GM18909 (cell line): Measurements from ENCODE around the gene MAN1B1.
"Not testable (repeated sequence)": the region's sequence is repeated elsewhere in the genome, so short reads cannot be mapped to it uniquely, and the experiment has no call there.

Experiments
- ATAC-seq: cut with Tn5 transposase; IDR thresholded peaks from one replicate; pipeline ENCODE4 v1.9.1; 2021; ENCODE audit warnings: mild to moderate bottlenecking; ENCODE audit not compliant: unreplicated experiment, poor library complexity

MAN1B1 gene

GRCh38 chr9:137108608-137109249 lies 21.9 kb downstream of the MAN1B1 start:
- ATAC-seq, result no peak

- ATAC-seq, result no peak
Measured at GRCh38 chr9:137109250-137110146, 22.7 kb downstream of the MAN1B1 start.

GRCh38 chr9:137110147-137110910 lies 23.5 kb downstream of the MAN1B1 start:
- no peak for ATAC-seq

GRCh38 chr9:137110911-137111787 lies 24.4 kb downstream of the MAN1B1 start:
- no peak for ATAC-seq

DNA sequence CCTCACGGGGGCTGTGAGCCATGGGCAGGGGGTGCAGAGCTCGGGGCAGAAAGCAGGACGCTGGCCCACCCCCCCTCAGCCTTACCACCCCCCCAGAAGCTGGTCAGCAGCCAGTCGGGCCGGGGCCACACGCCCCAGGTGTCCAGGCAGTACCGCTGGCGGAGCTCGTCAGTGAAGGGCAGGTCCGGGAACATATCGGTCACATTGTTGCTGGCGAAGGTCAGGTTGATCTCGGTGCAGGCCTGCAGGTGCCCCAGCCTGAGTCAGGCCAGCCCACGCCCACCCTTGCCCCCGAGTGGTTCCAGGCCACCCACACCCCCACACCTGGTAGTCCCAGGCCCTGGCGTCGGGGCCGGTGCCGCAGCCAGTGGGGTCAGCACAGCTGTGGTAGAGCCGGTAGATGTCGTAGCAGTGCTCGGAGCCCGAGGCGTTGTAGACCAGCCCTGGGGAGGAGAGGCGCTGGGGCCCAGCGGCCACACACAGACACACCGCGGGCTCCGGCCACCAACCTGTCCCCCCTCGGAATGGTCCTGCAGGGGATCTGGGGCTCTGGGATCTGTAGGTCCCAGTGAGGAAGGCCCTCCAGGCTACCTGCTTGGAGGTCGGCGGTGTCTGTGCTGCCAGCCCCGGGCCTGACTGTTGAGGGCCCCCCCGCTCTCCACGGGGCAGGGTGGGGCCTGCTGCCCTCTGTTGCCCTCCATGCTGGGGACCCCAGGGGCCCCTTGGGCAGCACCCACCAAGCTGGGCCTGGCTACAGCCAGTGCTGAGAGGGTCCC lies 25.2 kb downstream of the MAN1B1 start:
- no peak for ATAC-seq

GRCh38 chr9:137112564-137113384 lies 26.0 kb downstream of the MAN1B1 start:
- ATAC-seq, result no peak

DNA sequence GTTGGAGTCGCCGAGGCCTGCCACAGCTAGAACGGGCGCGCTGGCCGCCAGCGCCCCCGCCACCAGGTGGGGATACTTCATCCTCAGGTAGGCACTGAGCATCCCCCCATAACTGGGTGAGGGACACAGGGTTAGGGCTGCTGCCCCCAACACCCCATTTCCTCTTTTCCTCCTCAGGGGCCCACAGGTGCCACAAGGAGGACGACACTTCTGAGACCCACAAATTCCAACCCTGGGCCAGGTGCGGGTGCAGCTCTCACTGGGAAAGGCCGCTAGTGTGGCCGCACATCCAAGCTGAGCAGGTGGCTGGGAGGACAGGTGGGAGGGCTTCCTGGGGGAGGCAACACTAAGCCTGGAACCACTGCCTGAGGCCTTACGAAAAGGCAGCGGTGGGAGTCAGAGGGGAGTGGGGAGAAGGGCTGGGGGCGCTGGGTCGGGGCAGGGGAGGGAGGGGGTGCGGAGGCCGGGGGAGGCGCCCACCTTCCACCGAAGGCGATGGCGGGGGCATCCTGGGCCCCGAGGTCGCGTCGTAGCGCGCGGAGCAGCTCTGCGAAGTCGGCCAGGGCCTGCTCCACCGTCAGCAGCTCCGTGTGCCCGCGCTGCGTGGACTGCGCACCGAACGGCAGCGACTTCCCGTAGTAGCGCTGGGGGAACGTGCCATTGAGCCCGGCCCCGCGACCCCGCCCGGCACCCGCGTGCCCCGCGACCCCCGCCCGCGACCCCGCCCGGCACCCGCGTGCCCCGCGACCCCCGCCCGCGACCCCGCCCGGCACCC lies 26.8 kb downstream of the MAN1B1 start:
- ATAC-seq, result no peak

DNA sequence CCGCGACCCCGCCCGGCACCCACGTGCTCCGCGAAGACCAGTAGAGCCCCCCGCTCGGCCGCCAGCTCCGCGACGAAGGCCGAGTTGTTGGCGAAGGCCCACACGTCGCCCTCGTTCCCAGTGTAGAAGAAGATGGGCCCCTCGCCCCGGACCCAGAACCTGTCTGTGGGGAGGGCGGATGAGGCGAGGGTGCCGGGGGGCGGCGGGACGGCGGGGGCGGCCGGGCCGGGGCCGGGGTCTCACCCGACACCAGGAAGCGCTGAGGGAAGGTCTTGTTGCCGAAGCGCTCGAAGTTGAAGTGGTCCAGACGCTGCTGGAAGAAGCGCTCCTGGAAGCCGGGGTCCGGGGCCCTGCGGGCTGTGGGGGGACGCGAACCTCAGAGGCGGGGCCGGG lies 27.4 kb downstream of the MAN1B1 start:
- no peak for ATAC-seq

DNA sequence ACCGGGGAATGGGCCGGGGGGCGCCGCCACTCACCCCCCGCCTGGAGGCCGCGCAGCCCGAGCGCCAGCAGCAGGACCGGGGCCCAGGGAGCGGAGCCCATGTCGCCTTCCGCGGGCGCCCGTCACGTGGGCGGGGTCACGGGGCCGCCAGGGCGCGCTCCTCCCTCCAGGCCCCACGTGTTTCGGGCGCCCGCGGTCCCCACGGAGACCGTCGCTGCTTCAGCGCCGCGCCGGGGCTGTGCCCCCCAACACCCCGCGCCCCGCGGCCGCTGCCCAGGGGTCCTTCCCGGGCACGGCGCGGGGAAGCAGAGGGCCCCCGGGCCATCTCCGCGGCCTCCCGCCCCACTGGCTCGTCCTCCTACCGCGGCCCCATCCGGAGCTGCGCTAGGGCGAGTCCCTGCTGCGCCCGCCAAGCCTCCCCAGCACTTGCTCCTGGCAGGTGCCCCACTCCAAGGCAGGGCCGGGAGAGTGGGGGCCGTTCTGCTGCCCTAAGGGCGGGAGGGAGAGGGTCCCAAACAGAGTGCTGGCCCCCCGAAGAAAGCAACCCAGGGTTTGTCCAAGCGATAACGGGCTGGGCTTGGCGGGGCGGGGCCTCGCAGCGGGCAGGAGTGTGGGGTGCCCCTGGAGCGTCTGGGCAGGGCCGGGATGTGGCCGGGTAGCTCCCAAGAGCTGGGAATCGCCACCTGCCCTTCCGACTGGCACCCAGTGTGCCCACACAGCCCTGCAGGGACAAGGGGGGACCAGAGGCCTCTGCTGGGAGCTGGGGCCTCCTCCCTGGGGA lies 28.0 kb downstream of the MAN1B1 start, which contains the start of gene DPP7:
Gene DPP7 (minus strand): TSS at position 121 of the 781 bp plus-strand sequence. CDS start 20 bp downstream, at position 101.
- ATAC-seq, result peak; percentile 69

DNA sequence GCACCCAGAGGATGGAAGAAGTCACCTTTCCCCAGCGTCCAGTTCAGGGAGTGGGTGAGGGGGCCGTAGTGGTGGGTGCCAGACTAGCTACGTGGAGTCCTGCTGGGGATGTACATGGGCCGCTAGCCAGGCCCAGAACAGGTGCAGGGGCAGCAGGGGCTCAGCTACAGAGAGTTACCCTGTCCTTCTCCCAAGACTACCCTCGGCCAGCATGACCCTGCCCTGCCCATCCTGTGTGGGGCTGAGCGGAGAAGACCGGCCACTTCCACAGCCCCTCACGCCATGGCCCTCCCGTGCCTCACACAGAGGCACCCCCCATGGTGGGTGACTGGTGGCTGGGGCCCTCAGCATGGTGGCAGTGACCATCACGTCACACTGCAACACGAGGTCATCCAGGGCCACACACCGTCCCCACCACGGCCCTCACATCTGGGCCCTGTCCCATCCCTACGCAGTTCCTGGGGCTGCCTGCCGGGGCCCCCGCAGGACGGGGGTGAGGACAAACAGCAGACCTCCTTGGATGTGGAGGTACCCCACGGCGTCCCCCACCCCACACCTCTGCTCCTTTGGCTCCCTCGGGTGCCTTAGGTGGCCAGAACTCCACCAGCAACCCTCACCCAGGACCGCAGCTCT lies 28.7 kb downstream of the MAN1B1 start:
- ATAC-seq, result no peak

DNA sequence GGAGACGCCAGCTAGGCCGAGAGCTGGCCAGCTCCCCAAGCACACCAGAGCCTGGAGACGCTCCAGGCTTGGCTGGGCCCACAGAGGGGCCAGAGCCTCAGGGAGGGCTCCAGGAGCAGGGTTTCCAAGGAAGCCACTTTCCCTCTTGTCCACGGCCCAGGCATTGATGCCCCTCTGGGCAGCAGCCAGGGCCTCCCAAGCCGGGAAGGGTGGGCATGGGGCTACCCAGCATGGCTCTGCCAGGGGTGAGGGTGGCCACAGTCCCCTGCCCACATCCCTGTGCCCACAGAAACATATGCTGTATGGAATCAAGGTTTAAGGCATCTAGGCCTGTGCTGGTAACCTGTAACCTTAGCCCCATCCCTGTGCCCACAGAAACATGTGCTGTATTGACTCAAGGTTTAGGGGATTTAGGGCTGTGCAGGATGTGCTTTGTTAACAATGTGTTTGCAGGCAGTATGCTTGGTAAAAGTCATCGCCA lies 29.3 kb downstream of the MAN1B1 start:
- no peak for ATAC-seq

DNA sequence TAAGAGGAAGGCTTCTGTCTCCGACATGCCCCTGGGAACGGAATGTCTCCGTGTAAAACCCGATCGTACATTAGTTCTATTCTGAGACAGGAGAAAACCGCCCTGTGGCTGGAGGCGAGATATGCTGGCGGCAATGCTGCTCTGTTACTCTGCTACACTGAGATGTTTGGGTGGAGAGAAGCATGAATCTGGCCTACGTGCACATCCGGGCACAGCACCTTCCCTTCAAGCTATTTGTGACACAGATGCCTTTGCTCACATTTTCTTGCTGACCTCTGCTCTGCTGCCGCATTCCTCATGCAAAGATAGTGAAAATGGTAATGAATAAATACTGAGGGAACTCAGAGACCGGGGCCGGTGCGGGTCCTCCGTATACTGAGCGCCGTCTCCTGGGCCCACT lies 29.9 kb downstream of the MAN1B1 start:
- ATAC-seq, result no peak

DNA sequence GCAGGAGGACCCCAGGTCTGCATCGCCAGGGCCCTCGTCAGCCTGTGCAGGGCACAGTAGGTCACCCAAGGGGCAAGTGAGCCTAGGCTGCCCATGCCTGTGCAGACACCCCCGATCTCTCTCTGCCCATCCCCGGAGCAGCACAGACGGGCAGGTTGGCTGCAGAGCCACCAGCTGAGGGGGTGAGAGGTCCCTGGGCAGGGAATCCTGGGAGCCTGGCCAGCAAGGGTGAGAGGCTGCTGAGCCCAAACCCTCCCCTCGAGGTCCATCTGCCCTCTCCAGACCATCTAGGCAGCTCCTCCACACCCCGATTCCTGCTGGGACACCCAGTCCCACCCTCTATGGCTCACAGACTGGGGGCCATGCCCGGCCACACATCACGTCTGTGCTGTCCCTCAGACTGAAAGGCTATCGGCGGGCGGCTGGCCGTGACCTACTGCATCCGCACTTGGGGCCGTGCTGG lies 30.5 kb downstream of the MAN1B1 start:
- ATAC-seq, result no peak

GRCh38 chr9:137118092-137118603 lies 31.4 kb downstream of the MAN1B1 start:
- not testable (repeated sequence) for ATAC-seq

GRCh38 chr9:137121927-137122795 lies 35.4 kb downstream of the MAN1B1 start:
- not testable (repeated sequence) for ATAC-seq
